H1 (cell line): ENCODE results near the gene KDM1A. TPM values are rescaled to one million over a fixed set of nuclear protein-coding genes. Genes with fewer than 3 reads are reported as not detected.

Source experiments
- CTCF ChIA-PET: fragments of 300-600 bp; sonication (Branson Sonifier 250); formaldehyde crosslinking; loops from one replicate; lab custom pipeline; 2021; ENCODE audit not compliant: partially characterized antibody; lab: Charles Lee
- POLR2A ChIA-PET: fragments of 300-600 bp; sonication (Branson Sonifier 250); formaldehyde crosslinking; loops from one replicate; lab custom pipeline; 2021; ENCODE audit warnings: inconsistent platforms; ENCODE audit not compliant: partially characterized antibody; lab: Charles Lee
- DNase-seq, 2 experiments: peaks; one replicate each; pipeline versions ENCODE4 v3.0.0 to v3.0.0-alpha.2; 2010 to 2022; ENCODE audit warnings: low spot score in 2 of 2, low read depth in 1 of 2, mixed read lengths in 1 of 2
- FAIRE-seq: peaks from 2 replicates; lab custom pipeline; 2011; peaks lifted over from hg19 to GRCh38; lab: Jason Lieb, UNC
- H2AFZ ChIP-seq: 2 replicates; pipeline ENCODE4 v1.8.1; 2012; ENCODE audit warnings: low read length, inconsistent platforms
- H2AK5ac ChIP-seq: 2 replicates; pipeline ENCODE4 v1.6.1; 2013; ENCODE audit warnings: low read depth, low read length
- H2BK120ac ChIP-seq: replicated peaks from 2 replicates; pipeline ENCODE3; 2013; ENCODE audit warnings: low read depth, low read length, inconsistent platforms
- H2BK12ac ChIP-seq: 2 replicates; pipeline ENCODE4 v1.6.1; 2013; ENCODE audit warnings: low read depth, low read length
- H2BK15ac ChIP-seq: 2 replicates; pipeline ENCODE4 v1.6.1; 2013; ENCODE audit warnings: low read length
- H2BK20ac ChIP-seq: 2 replicates; pipeline ENCODE4 v1.6.1; 2013; ENCODE audit warnings: low read length
- H2BK5ac ChIP-seq: 2 replicates; pipeline ENCODE4 v1.6.1; 2013; ENCODE audit warnings: low read depth, low read length
- H3K14ac ChIP-seq: 2 replicates; pipeline ENCODE4 v1.6.1; 2013; ENCODE audit warnings: inconsistent platforms; ENCODE audit not compliant: insufficient read length
- H3K18ac ChIP-seq: 2 replicates; pipeline ENCODE4 v1.6.1; 2013; ENCODE audit warnings: low read length; ENCODE audit errors: extremely low read depth
- H3K23ac ChIP-seq: 2 replicates; pipeline ENCODE4 v1.6.1; 2013; ENCODE audit warnings: inconsistent platforms; ENCODE audit not compliant: insufficient read length
- H3K23me2 ChIP-seq: 2 replicates; pipeline ENCODE4 v1.6.1; 2013; ENCODE audit warnings: low read depth, low read length
- H3K27ac ChIP-seq: 2 replicates; pipeline ENCODE4 v1.6.1; 2011; ENCODE audit warnings: low read depth, low read length, inconsistent platforms
- H3K27me3 ChIP-seq, 4 experiments: replicated peaks in 1 of 4; 1 replicate in 1 of 4; 2 replicates in 3 of 4; pipeline versions ENCODE4 v1.6.1 to v1.8.1; 2011 to 2013; ENCODE audit warnings: low read length in 3 of 4, mild to moderate bottlenecking in 3 of 4, inconsistent platforms in 2 of 4, mixed read lengths in 2 of 4, moderate library complexity in 1 of 4; ENCODE audit not compliant: control insufficient read depth in 3 of 4, insufficient read depth in 3 of 4; ENCODE audit errors: extremely low read depth in 1 of 4
- H3K36me3 ChIP-seq, 4 experiments: 2 replicates each; pipeline versions ENCODE4 v1.6.1 to v1.8.1; 2011 to 2013; ENCODE audit warnings: mild to moderate bottlenecking in 4 of 4, low read length in 3 of 4, moderate library complexity in 2 of 4, control low read depth in 1 of 4, inconsistent platforms in 1 of 4; ENCODE audit not compliant: insufficient read depth in 4 of 4, control insufficient read depth in 2 of 4
- H3K4ac ChIP-seq: replicated peaks from 2 replicates; pipeline ENCODE3; 2013; ENCODE audit warnings: low read length, low read depth, mixed read lengths, inconsistent platforms; ENCODE audit not compliant: insufficient read length
- H3K4me1 ChIP-seq, 4 experiments: replicated peaks in 1 of 4; 1 replicate in 1 of 4; 2 replicates in 3 of 4; pipeline versions ENCODE4 v1.6.1 to v1.8.1; 2011 to 2013; ENCODE audit warnings: low read length in 3 of 4, inconsistent platforms in 2 of 4, mixed read lengths in 1 of 4; ENCODE audit not compliant: insufficient read depth in 4 of 4, control insufficient read depth in 3 of 4
- H3K4me2 ChIP-seq, 2 experiments: 2 replicates each; pipeline versions ENCODE4 v1.6.1 to v1.8.1; 2011 to 2013; ENCODE audit warnings: low read depth in 2 of 2, low read length in 2 of 2, control low read depth in 1 of 2, inconsistent platforms in 1 of 2, mild to moderate bottlenecking in 1 of 2; ENCODE audit not compliant: insufficient read depth in 1 of 2
- H3K4me3 ChIP-seq, 4 experiments: fragments of 200-600, 300-600 bp in 1 of 4; sonication (generic), shearing (Covaris generic), sonication (Bioruptor Twin) in 1 of 4; 2 replicates each; pipeline versions ENCODE4 v1.5.1 to v1.8.1; 2011 to 2016; ENCODE audit warnings: low read length in 4 of 4, low read depth in 3 of 4, control low read depth in 2 of 4, inconsistent platforms in 2 of 4, mild to moderate bottlenecking in 2 of 4, mixed read lengths in 1 of 4, moderate library complexity in 1 of 4; ENCODE audit not compliant: insufficient read depth in 2 of 4; ENCODE audit errors: extremely low read depth in 1 of 4
- H3K56ac ChIP-seq: replicated peaks from 2 replicates; pipeline ENCODE3; 2013; ENCODE audit warnings: low read depth, mild to moderate bottlenecking, mixed read lengths, low read length, inconsistent platforms; ENCODE audit not compliant: insufficient read length
- H3K79me1 ChIP-seq: 2 replicates; pipeline ENCODE4 v1.6.1; 2013; ENCODE audit warnings: low read depth, low read length, control low read depth
- H3K79me2 ChIP-seq, 2 experiments: 2 replicates each; pipeline versions ENCODE4 v1.6.1 to v1.8.1; 2012 to 2013; ENCODE audit warnings: low read length in 2 of 2, mild to moderate bottlenecking in 2 of 2, inconsistent platforms in 1 of 2; ENCODE audit not compliant: insufficient read depth in 2 of 2, control insufficient read depth in 1 of 2
- H3K9ac ChIP-seq, 4 experiments: replicated peaks in 1 of 4; 1 replicate in 1 of 4; 2 replicates in 3 of 4; pipeline versions ENCODE4 v1.6.1 to v1.8.1; 2011 to 2013; ENCODE audit warnings: low read depth in 3 of 4, low read length in 3 of 4, control low read depth in 2 of 4, mild to moderate bottlenecking in 2 of 4, moderate library complexity in 2 of 4, inconsistent platforms in 1 of 4; ENCODE audit errors: extremely low read depth in 1 of 4
- H3K9me3 ChIP-seq, 2 experiments: 2 replicates each; pipeline versions ENCODE4 v1.6.1 to v1.8.1; 2012 to 2013; ENCODE audit warnings: mild to moderate bottlenecking in 2 of 2, moderate library complexity in 2 of 2, control low read depth in 1 of 2, inconsistent platforms in 1 of 2, low read depth in 1 of 2, low read length in 1 of 2, mixed read lengths in 1 of 2; ENCODE audit not compliant: insufficient read depth in 2 of 2
- H4K20me1 ChIP-seq, 2 experiments: replicated peaks in 1 of 2; 2 replicates each; pipeline versions ENCODE3 to v1.8.1; 2011 to 2013; ENCODE audit warnings: inconsistent platforms in 2 of 2, low read length in 2 of 2, mild to moderate bottlenecking in 1 of 2; ENCODE audit not compliant: insufficient read depth in 2 of 2, control insufficient read depth in 1 of 2
- H4K5ac ChIP-seq: 2 replicates; pipeline ENCODE4 v1.6.1; 2013; ENCODE audit warnings: low read length, low read depth, mixed read lengths, inconsistent platforms; ENCODE audit not compliant: insufficient read length
- H4K8ac ChIP-seq: 2 replicates; pipeline ENCODE4 v1.8.0; 2013; ENCODE audit warnings: mild to moderate bottlenecking, moderate library complexity, low read length, inconsistent platforms; ENCODE audit not compliant: insufficient read depth; ENCODE audit errors: extremely low read depth
- H4K91ac ChIP-seq: replicated peaks from 2 replicates; pipeline ENCODE3; 2013; ENCODE audit warnings: low read length, mixed read lengths, inconsistent platforms; ENCODE audit not compliant: insufficient read length
- CEBPB ChIP-seq: IDR thresholded peaks from 2 replicates; pipeline ENCODE4 v1.6.1; 2012; ENCODE audit warnings: low read depth, low read length
- CHD1 ChIP-seq: IDR thresholded peaks from 2 replicates; pipeline ENCODE4 v1.6.1; 2012; ENCODE audit warnings: low read depth, low read length, improper control_type of control experiment
- KDM1A ChIP-seq: fragments of 200-600, 300-600 bp; sonication (generic); IDR thresholded peaks from 2 replicates; pipeline ENCODE4 v1.7.1; 2016; ENCODE audit warnings: mild to moderate bottlenecking, low read length, borderline replicate concordance
- NRF1 ChIP-seq: IDR thresholded peaks from 2 replicates; pipeline ENCODE4 v1.6.1; 2011; ENCODE audit warnings: mild to moderate bottlenecking, low read depth, low read length, improper control_type of control experiment
- SRF ChIP-seq: IDR thresholded peaks from 2 replicates; pipeline ENCODE4 v1.6.1; 2011; ENCODE audit warnings: mild to moderate bottlenecking, low read depth, low read length, moderate library complexity
- TCF12 ChIP-seq: IDR thresholded peaks from 2 replicates; pipeline ENCODE4 v1.6.1; 2011; ENCODE audit warnings: low read depth, mild to moderate bottlenecking, low read length
- WGBS, 2 experiments: shearing (Covaris generic) in 1 of 2; methylation state at CpG; one replicate each; pipeline versions ENCODE4 v1.1.6 to v1.1.7; 2013 to 2015; ENCODE audit warnings: low lambda C conversion rate in 2 of 2, mixed read lengths in 2 of 2, inconsistent platforms in 1 of 2, low coverage in 1 of 2, missing lambda C conversion rate in 1 of 2; ENCODE audit not compliant: insufficient replicate concordance in 2 of 2, insufficient coverage in 1 of 2, insufficient read length in 1 of 2; ENCODE audit errors: extremely low coverage in 1 of 2, missing lambda C conversion rate in 1 of 2; 5-methylcytosine and 5-hydroxymethylcytosine counted together
- polyA plus RNA-seq, 7 experiments: library from polyadenylated mRNA; depleted of rRNA in 3 of 7; stranded (reverse) in 5 of 7; unstranded in 2 of 7; fragments of >200 nt in 5 of 7; fragments of 200-250 nt in 2 of 7; gene quantifications; 1 replicate in 5 of 7; 2 replicates in 1 of 7; 4 replicates in 1 of 7; pipeline versions ENCODE4 v1.2.1 to v1.2.3, GENCODE V29; 2011 to 2013; ENCODE audit warnings: missing spikeins in 2 of 7, mixed read lengths in 2 of 7
- total RNA-seq: library from RNA; stranded (reverse); fragmentation: NEBNext Ultra II Directional; extraction: Animal tissue kit (Norgen Biotek cat#: 25700); gene quantifications from 2 replicates; pipeline ENCODE4 v1.2.1, GENCODE V29; 2021

Gene KDM1A
- total and polyA plus RNA-seq, 2 of the 8 experiments (the other 6 are each of a cell fraction or from before 2014, with no cell fraction given): 216 to 275 TPM

GRCh38 chr1:23088027-23088426, 68.8 kb downstream of the KDM1A start:
- Histone ChIP-seq H2AK5ac (no peak overlapping the region), H4K8ac (no peak overlapping the region), H2BK12ac (no peak overlapping the region), H4K5ac (no peak overlapping the region), H3K9ac (no peak overlapping the region), H3K27me3 (no peaks in the 10 kb centered on the region), H3K18ac (no peak overlapping the region), H3K4ac (no peak overlapping the region), H3K23ac (no peak overlapping the region), H3K79me2 (no peaks in the 10 kb centered on the region), H2BK20ac (no peak overlapping the region), H3K27ac (no peak overlapping the region), H3K4me1 (no peaks in the 10 kb centered on the region; a peak in 1 of 7 replicates), H4K20me1 (peaks cover 3 to 7% of the 10 kb centered on the region in 2 experiments), H3K36me3 (peaks cover 20 to 85% (median 50%) of the 10 kb centered on the region in 4 experiments), H3K23me2 (no peaks in the 10 kb centered on the region), H3K79me1 (0 out of 2 replicates have a peak, but pooled peaks cover 3% of the 10 kb centered on the region), H2BK5ac (no peak overlapping the region), H3K56ac (no peak overlapping the region), H3K4me3 (no peak overlapping the region), H2BK120ac (no peak overlapping the region), H3K9me3 (no peaks in the 10 kb centered on the region), H3K14ac (no peak overlapping the region), H2AFZ (no peak overlapping the region), H2BK15ac (no peak overlapping the region), H3K4me2 (no peak overlapping the region), H4K91ac (no peak overlapping the region)
- WGBS, 2 experiments: 81% methylated on average over 2 of the region's 2 CpGs; no CpG with 5 or more reads in 1 of the 2 experiments
- no peak for FAIRE-seq
- TF ChIP-seq KDM1A (no peak), SRF (no peak), CEBPB (no peak), NRF1 (no peak), CHD1 (no peak), TCF12 (no peak)
- POLR2A ChIA-PET: interaction anchor here (0.8 to 2.1 kb wide), 4 partner anchors 8 to 226 kb away, joined by 3 to 13 read pairs (median 6); partner anchors contain the start of gene LUZP1
- DNase-seq: no peak
- CTCF ChIA-PET: interaction anchor here (1.5 to 27.1 kb wide), 3 partner anchors 11 to 92 kb away, joined by 4 to 705 read pairs (median 20); partner anchors contain the start of gene LUZP1
